Measurements from ENCODE around the gene MSI2.
A peak's percentile ranks its signal among the peaks of the same experiment; 100 is the strongest.

MSI2 gene

GRCh38 chr17:57544401-57544800 is 288.1 kb downstream of the MSI2 start:
- no peak for DNase-seq (ENCODE audit: insufficient read length)
- no peak for FAIRE-seq
- TF ChIP-seq POLR2A (IDR thresholded peaks at IDR 0.05; ENCODE audit: low read depth, low read length) (no peak), TAF1 (IDR thresholded peaks at IDR 0.05; ENCODE audit: borderline replicate concordance, low read depth, low read length) (no peak), POLR2AphosphoS5 (IDR thresholded peaks at IDR 0.05; ENCODE audit: low read depth, low read length) (no peak)

GRCh38 chr17:57544834-57545463 is 288.6 kb downstream of the MSI2 start:
- TF ChIP-seq TAF1 (IDR thresholded peaks at IDR 0.05; ENCODE audit: borderline replicate concordance, low read depth, low read length) (no peak), POLR2AphosphoS5 (IDR thresholded peaks at IDR 0.05; ENCODE audit: low read depth, low read length) (no peak), POLR2A (IDR thresholded peaks at IDR 0.05; ENCODE audit: low read depth, low read length) (no peak)
- FAIRE-seq: no peak
- no peak for DNase-seq (ENCODE audit: insufficient read length)

- DNase-seq (ENCODE audit: insufficient read length) (no peak), FAIRE-seq (no peak)
- TF ChIP-seq TAF1 (IDR thresholded peaks at IDR 0.05; ENCODE audit: borderline replicate concordance, low read depth, low read length) (no peak), POLR2A (IDR thresholded peaks at IDR 0.05; ENCODE audit: low read depth, low read length) (no peak), POLR2AphosphoS5 (IDR thresholded peaks at IDR 0.05; ENCODE audit: low read depth, low read length) (no peak)
Measured at GRCh38 chr17:57545731-57546342, 289.5 kb downstream of the MSI2 start.

- no peak for TF ChIP-seq POLR2AphosphoS5 (IDR thresholded peaks at IDR 0.05; ENCODE audit: low read depth, low read length)
- TF ChIP-seq POLR2A (IDR thresholded peaks at IDR 0.05; ENCODE audit: low read depth, low read length): no peak
- TF ChIP-seq TAF1 (IDR thresholded peaks at IDR 0.05; ENCODE audit: borderline replicate concordance, low read depth, low read length): no peak
- no peak for DNase-seq (ENCODE audit: insufficient read length)
- no peak for FAIRE-seq
Measured at GRCh38 chr17:57548421-57549410, 292.4 kb downstream of the MSI2 start.

DNA sequence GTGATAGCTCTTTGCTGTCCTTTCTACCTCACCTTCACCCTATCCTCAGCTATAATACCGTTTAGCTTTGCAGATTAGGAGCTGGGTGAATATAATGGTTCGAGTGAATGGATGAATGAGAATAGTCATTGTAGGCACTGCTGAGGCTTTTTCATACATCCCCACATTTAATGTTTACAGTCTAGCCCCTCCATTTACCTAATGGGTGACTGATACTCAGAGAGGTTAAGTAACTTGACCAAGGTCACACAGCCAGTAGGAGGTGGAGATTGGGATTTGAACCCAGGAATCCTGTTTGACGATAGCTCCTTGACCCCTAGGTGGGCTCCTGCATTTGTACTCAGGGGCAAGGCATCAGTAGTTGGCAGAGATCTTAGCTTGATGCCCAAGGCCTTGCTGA is 293.1 kb downstream of the MSI2 start:
- DNase-seq (ENCODE audit: insufficient read length): no peak
- FAIRE-seq: no peak
- no peak for TF ChIP-seq TAF1 (IDR thresholded peaks at IDR 0.05; ENCODE audit: borderline replicate concordance, low read depth, low read length)
- TF ChIP-seq POLR2A (IDR thresholded peaks at IDR 0.05; ENCODE audit: low read depth, low read length): no peak
- TF ChIP-seq POLR2AphosphoS5 (IDR thresholded peaks at IDR 0.05; ENCODE audit: low read depth, low read length): no peak

DNA sequence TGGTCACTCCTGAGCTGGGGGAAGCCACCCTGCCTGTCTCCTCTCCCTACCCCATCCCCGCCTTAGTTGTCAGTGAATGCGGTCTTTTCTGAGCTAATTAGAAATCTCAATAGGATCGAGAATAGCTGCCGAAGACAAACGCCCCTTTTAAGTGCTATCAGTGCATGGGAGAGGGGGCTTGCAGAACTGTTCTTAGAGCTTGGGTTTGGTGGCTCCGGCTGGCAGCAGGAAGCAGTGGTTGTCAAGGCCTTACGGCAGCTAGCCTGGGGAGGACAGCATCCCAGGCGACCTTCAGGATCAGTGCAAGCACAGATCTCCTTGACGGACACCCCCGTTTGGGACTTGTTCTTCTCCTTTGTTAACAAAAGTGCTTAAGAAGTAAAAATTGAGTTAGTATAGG is 293.7 kb downstream of the MSI2 start:
- DNase-seq (ENCODE audit: insufficient read length) (no peak), FAIRE-seq (no peak)
- TF ChIP-seq POLR2A (IDR thresholded peaks at IDR 0.05; ENCODE audit: low read depth, low read length): no peak
- no peak for TF ChIP-seq POLR2AphosphoS5 (IDR thresholded peaks at IDR 0.05; ENCODE audit: low read depth, low read length)
- TF ChIP-seq TAF1 (IDR thresholded peaks at IDR 0.05; ENCODE audit: borderline replicate concordance, low read depth, low read length): no peak

DNA sequence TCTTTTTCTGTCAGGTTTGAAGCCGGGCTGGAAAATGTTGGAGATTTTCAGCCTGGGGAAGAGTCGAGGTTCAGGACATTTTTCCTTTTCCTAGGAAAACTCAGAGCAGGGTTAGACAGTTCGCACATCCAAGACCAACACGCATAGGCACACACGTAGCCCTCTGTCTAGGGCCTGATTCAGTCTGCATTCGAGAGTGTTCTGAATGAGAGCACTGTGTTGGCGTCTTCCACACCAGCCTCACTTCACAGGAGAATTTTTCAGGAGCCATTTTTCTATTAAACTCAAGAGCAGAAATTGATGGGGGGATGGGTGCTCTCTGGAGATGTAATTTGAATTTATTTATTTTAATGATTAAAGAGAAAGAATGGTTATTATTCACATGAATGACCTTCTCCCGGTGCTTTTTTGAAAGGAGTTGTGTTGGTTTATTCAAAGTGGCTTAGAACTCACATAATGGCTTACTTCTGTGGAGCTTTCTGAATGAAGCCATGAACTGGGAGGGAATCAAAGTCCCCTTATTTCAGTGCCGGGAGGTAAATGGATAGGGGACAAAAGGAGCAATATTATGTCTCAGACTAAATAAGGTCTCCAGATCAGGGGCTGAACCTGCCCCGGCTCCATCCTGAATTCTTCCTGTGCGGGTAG is 294.5 kb downstream of the MSI2 start:
- TF ChIP-seq POLR2A (IDR thresholded peaks at IDR 0.05; ENCODE audit: low read depth, low read length) (no peak), TAF1 (IDR thresholded peaks at IDR 0.05; ENCODE audit: borderline replicate concordance, low read depth, low read length) (no peak), POLR2AphosphoS5 (IDR thresholded peaks at IDR 0.05; ENCODE audit: low read depth, low read length) (no peak)
- DNase-seq (ENCODE audit: insufficient read length) (no peak), FAIRE-seq (peak; percentile 58)

DNA sequence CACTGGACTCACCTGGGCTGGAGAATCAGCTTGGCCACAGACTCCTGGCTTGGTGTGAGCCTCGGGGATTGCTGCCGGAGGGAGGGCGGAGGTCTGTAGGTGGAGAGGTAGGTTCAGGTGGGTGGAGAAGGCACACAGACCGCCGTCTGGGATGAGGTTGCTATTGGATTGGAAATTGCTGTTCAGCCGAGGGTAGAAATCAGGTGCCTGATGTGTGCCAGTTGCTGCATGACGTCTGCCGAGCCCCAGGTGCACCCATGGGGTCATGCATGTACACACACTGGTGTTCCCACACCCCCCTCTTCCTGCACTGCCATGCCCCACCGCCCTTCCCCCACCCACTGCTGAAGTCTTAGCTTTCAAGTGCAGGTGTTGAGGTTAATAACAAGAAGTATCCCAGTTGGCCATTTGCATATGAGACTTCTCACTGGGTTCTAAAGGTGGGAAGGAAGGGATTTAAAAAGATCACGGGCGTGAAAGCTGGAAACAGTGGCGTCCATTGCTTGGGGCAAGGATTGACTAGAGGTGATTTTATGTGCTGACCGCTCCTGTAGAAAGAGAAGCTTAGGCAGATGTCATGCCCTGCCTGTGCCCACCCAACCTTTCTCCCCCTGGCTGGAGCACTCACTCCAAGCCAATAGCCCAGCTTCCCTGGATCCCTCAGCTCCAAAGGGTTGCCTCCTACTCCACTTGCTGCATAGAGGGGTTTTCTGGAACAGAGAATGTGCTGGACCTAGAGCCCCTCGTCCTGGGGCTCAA is 295.2 kb downstream of the MSI2 start:
- DNase-seq (ENCODE audit: insufficient read length): peak; percentile 39
- TF ChIP-seq POLR2AphosphoS5 (IDR thresholded peaks at IDR 0.05; ENCODE audit: low read depth, low read length): no peak
- no peak for TF ChIP-seq TAF1 (IDR thresholded peaks at IDR 0.05; ENCODE audit: borderline replicate concordance, low read depth, low read length)
- TF ChIP-seq POLR2A (IDR thresholded peaks at IDR 0.05; ENCODE audit: low read depth, low read length): no peak
- peak; percentile 30 for FAIRE-seq

GRCh38 chr17:57552114-57552624 is 295.8 kb downstream of the MSI2 start:
- DNase-seq (ENCODE audit: insufficient read length) (peak; percentile 59), FAIRE-seq (peak; percentile 54)
- TF ChIP-seq POLR2AphosphoS5 (IDR thresholded peaks at IDR 0.05; ENCODE audit: low read depth, low read length) (no peak), POLR2A (IDR thresholded peaks at IDR 0.05; ENCODE audit: low read depth, low read length) (no peak), TAF1 (IDR thresholded peaks at IDR 0.05; ENCODE audit: borderline replicate concordance, low read depth, low read length) (no peak)

GRCh38 chr17:57553526-57553925 is 297.2 kb downstream of the MSI2 start:
- no peak for DNase-seq (ENCODE audit: insufficient read length)
- FAIRE-seq: no peak
- TF ChIP-seq POLR2A (IDR thresholded peaks at IDR 0.05; ENCODE audit: low read depth, low read length) (no peak), POLR2AphosphoS5 (IDR thresholded peaks at IDR 0.05; ENCODE audit: low read depth, low read length) (no peak), TAF1 (IDR thresholded peaks at IDR 0.05; ENCODE audit: borderline replicate concordance, low read depth, low read length) (no peak)
